ENCODE results near the gene SLBP.

- TF ChIP-seq CTCF (IDR thresholded peaks at IDR 0.05) (no peak), EZH2 (IDR thresholded peaks at IDR 0.05; ENCODE audit: borderline replicate concordance, insufficient read depth, low read depth, low read length, poor library complexity, severe bottlenecking) (no peak)
These were observed 36.3 kb downstream of the SLBP start for GRCh38 chr4:1675802-1676137.

Measured in B cell (primary cell).